GM19455 (cell line): ENCODE results near the gene CFDP1.

Experiments used
- ATAC-seq: cut with Tn5 transposase; IDR thresholded peaks from one replicate; pipeline ENCODE4 v1.9.1; 2021; ENCODE audit not compliant: unreplicated experiment

CFDP1 gene

DNA sequence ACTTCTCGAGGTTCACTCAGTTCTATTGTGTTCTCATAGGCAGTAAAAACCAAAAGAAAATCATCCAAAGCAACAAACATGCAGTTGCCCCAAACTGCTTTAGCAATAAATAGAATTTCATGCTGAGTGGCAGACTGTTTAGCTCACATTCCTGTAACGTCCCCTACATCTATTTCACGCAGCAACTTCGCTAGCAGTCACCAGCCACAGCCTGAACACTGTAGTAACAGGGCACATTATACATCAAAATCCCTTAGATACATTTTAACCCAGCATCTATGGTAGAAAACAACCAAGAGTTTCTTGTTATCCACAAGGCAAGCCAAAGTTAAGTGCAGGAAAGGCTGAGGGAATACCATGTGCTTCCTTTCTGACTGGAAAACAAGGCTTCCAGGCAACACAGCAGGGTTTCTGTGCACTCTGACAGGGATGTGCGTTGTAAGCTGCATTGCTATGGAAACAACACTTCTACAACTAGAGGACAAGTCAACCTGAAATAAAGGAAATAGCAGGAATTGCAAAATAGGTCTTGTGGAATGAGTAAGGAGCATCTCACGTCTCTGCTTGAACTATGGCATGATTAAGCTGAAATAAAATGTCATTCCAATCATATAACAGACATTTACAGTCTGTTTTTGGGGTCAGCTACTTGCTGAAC is 55.4 kb downstream of the CFDP1 start:
- ATAC-seq, result no peak

GRCh38 chr16:75376475-75377161 is 56.7 kb downstream of the CFDP1 start:
- no peak for ATAC-seq

DNA sequence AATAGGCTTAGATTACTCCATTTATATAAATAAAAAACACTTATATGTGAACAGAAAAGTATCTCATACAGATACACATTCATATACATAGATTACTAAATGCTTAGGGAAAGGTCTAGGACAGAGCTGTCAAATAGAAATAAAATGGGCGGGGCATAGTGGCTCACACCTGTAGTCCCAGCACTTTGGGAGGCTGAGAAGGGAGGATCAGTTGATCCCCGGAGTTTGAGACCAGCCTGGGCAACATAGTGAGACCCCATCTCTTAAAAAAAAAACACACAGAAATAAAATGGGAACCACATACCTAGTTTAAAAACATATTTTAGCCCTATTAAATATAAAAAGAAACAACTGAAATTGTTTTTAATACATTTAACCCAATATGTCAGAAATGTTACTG is 58.9 kb downstream of the CFDP1 start:
- ATAC-seq, result no peak

DNA sequence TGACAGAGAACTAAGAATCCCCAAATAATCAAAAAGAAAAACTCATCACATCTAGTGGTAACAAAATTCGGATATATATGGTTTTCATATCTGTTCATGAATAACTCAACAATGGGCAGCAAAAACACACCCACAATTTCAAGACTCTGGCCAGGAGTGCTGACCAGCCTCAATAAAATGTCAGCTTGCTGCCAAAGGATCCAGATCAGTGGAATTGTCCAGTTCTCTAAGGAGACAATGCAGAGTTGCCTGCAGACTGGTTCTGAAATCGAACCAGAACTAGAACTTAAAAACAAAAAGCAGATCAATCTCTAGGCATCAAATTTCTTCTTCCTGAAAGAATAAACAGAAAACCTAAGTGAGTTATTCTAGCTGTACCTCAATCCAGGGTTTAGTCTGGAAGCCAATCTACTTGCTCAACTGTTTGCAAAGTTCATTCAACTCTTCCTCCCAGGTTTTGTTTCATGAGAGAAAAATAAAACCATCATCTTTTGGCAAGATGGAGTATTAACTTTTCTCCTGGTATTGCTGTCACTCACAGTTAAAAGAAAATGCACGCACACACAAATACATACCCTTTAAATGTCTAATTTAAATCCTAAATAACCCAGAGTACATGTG is 61.0 kb downstream of the CFDP1 start:
- no peak for ATAC-seq

DNA sequence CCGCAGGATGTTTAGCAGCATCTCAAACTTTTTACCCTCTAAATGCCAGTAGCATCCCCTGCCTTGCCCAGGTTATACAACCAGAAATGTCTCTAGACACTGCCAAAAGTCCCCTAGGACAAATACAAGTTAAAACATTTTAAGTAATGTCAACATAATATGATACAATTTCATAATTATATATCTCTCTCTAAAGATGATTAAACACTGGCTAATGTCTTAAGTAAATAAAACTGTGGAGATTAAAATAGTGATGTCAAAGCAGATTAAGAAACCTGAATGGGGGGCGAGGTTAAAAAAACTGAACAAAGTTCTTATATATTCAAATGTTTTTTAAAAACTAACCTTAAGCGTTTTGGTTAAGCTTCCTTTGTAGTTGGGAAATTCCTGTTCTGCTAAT is 62.1 kb downstream of the CFDP1 start:
- ATAC-seq, result no peak

DNA sequence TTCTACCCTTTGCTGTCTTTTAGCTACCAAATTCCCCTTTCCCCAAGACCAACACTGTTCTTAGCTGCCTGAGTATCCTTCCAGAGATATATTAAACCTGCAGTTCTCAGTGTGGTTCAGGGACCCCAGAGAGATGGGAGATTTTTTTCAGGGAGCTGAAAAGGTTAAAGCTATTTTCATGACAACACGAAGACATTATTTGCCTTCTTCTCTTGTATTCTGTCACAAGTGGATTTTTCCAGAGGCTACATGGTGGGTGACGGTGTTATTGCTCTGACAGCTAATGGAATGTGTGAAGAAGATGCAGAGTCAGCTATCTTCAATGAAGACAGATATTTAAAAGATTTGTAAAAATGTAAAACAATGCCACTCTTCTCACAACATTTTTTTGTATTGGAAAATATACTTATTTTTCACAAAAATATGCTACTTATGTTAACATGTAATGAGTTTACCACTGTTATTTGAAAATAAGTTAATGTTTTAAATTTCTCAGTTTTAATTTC is 69.0 kb downstream of the CFDP1 start:
- no peak for ATAC-seq

DNA sequence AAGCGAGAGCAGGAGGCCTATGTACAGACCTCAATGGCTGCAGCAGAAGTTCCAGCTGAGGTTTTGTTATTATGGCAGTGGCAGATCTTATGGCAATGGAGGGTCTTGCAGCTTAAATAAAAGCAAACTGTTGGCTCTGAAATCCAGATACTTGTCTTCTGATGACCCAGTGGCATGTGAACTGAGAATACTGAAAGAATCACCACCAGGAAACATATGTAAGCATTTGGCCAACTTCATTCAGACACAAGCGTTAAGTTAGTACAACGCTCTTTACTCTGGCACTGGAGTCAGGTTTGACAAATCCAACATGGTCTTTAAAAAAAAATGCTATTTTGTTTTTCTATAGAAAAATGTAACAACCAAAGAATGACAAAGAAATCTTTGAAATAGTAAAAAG is 70.5 kb downstream of the CFDP1 start:
- ATAC-seq, result no peak

DNA sequence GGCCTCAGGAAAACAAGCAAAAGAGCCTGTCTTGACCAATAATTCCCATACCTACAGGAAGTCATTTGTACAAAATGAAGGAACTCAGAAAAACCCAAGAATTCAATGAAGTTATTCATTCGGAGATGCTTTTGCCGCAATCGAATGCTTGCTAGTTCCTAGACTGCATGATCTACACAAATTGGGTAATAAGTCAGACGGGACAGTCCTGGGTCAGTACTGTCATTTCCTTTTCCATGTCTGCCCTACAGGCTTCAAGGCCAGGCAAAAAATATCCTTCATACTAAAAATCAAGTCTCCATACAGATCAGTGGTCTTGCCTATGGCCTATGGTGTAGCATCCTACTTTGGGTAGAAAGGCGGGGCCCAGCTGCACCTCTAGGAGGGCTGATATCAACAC is 71.4 kb downstream of the CFDP1 start:
- ATAC-seq, result no peak

GRCh38 chr16:75354170-75354569 is 79.1 kb downstream of the CFDP1 start:
- ATAC-seq, result no peak

DNA sequence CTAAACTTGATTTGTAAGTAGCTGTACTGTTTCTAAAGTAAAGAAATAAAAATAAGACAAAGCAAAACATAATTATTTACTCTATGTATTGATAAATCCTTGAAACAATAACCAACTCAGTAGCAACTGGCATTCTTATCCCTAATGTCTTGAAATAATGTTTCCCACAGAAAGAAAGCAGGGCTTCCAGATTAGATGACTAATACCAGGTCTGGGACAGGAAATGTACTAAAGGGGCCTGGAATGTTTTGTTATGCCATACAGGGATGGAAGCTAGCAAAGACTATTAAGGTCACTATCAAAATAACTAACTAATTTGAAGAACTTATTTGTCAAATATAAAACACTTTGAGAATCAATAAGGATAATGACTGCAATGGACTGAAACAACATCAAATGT is 82.1 kb downstream of the CFDP1 start:
- ATAC-seq, result no peak

DNA sequence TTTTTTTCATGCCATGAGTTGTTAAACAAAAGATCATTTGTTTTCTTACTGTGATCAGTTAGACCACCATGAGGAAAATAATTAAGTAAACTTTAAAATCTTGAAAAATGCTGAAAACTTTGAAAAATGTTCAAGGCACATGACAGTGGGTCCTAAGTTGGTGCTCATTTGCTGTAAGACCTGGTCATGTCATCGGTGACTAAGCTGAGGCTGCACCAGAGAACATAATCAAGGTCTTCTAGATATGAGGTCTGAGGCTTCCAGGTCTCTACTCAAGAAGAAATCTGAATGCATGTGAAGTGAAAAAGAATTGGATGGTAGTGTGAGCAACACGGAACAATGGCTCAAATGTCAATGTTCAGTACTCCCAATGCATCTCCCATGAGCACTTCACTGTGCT is 87.6 kb downstream of the CFDP1 start:
- ATAC-seq, result no peak

GRCh38 chr16:75343941-75344340 is 89.4 kb downstream of the CFDP1 start:
- no peak for ATAC-seq

DNA sequence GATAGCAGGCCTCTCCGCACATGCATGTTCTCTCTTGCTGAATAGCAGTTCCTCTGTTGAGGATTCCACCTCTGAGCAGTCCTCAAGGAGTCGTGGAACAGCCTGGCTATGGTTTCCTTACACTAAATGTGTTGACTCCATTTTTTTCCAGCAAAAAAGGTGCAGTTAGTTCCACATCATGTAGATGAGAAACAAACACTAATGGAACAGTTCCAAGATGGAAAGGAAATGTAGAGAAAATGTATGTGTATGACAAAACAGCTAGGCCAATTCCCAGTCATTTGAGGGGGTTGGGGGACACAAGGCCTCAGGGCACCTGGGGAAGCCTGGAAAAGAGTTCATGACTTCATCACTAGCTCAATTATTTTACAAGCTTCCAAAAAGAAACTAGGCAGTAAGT is 90.0 kb downstream of the CFDP1 start:
- ATAC-seq, result no peak

DNA sequence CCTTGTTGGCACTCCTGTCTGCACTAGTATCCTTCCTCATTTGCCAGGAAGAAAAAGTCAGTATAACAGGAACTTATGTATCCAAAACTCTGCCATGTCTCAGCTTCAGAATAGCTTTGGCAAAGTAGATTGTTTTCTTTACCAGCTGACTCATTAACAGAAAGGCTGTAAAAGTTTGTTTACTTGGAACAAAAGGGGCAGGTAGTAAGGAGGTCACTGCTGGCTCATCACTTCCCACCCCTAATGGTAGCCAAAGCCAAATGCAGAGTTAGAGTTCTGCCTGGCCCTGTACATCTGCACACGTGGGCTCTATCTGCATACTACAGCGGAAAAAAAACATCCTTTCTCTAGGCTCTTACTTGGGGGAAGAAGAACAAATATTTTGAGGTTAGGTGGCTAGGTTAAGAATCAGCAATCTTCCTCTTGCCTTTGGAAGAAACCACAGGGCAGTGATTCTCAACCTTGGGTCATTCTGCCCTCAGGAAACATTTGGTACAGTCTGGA is 90.9 kb downstream of the CFDP1 start:
- ATAC-seq, result no peak

- no peak for ATAC-seq
Measured at GRCh38 chr16:75341564-75342307, 91.6 kb downstream of the CFDP1 start.

DNA sequence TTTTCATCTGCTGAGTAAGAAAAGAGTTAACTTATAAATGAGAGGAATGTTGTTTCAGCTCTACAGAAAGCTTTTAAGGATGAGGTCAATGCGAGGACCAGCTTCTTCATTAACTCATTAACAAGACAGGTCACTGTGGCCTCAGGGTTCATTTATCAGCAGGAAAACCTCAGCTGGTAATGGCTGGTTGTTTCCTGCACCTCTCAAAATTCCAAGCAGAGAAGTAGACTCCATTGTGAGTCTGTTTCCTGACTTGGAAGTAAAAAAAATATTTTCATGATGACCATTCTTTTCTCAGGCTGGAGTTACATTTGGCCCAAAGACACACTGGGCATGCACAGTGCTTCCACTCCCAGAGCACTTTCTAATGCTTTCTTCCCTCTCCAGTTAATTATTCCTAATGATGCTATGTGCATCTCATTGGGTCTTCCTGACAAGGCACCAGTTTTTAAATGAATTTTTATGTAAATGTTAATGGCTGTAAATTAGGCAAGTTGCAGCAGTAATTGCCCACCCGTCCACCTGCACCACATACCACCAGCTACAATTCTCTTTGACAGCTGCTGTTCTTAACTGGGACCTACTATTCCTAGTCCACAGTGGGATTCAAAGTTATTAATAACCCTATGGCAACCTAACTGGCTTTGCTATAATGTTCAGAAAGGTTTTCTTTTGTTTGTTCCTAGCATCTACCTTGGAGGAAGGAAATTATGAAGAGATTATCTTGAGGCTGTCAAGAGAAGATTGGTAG is 92.4 kb downstream of the CFDP1 start:
- ATAC-seq, result no peak

- ATAC-seq, result no peak
Measured at GRCh38 chr16:75337430-75337829, 95.9 kb downstream of the CFDP1 start.

DNA sequence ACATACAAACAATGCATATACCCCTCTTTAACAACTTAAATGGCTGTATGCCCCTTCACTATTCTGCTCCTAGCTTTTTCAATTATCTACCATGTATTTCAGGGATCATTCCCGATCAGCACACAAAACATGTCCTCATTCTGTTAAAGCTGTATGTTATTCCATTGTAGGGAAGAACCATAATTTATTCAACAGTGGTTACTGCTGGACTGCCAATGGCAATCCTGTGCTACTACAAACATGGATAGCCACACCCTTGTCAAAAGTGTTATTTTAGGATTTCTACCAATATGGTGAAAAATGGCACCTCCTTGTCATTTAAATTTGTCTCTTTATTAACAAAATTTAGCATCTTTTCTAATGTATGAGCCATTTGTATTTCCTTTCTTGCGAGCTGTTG is 96.8 kb downstream of the CFDP1 start:
- no peak for ATAC-seq

DNA sequence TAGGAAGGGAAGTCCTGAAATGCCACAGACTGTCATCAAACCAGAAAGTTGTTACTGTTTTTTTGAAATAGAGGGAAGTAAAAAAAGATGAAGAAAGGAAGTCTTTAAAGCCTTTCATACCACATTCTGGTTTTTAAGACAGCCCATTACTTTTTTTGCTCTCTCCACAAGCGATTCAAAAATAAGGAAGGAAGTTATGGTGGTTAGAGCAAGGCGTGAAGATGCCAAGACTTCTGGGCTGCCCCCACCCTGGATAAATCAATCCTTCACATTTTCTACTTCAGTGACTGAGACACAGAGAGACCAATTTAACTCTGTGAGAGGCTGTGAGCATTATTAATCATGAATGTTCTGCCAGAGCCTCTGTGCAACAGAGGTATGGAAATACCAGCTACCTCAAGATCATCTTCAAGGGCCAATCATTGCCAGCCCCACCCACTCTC is 99.6 kb downstream of the CFDP1 start:
- ATAC-seq, result no peak

GRCh38 chr16:75329943-75330342 is 103.4 kb downstream of the CFDP1 start:
- ATAC-seq, result no peak

GRCh38 chr16:75326333-75326732 is 107.0 kb downstream of the CFDP1 start:
- no peak for ATAC-seq
